Epithelial cell of proximal tubule (primary cell): Measurements from ENCODE around the gene CLEC14A. TPM values are rescaled to one million over a fixed set of nuclear protein-coding genes. Genes with fewer than 3 reads are reported as not detected.

Experiments used
- DNase-seq: peaks from one replicate; pipeline ENCODE4 v3.0.0-alpha.2; 2011; ENCODE audit warnings: low read depth
- H3K4me3 ChIP-seq: 2 replicates; pipeline ENCODE4 v1.5.1; 2011; ENCODE audit warnings: low read depth, mild to moderate bottlenecking, low read length
- total RNA-seq: library from RNA; depleted of rRNA; stranded (reverse); fragments of >200 nt; gene quantifications from 2 replicates; pipeline ENCODE4 v1.2.3, GENCODE V29; 2015
- TF ChIP-seq, protein P1 (sequence below): conservative IDR thresholded peaks from 2 replicates; pipeline ENCODE4 v1.5.1; 2012; ENCODE audit warnings: low read depth, mild to moderate bottlenecking, low read length

The CLEC14A gene
- total RNA-seq, 1 donor from 2014 or later = not detected

DNA sequence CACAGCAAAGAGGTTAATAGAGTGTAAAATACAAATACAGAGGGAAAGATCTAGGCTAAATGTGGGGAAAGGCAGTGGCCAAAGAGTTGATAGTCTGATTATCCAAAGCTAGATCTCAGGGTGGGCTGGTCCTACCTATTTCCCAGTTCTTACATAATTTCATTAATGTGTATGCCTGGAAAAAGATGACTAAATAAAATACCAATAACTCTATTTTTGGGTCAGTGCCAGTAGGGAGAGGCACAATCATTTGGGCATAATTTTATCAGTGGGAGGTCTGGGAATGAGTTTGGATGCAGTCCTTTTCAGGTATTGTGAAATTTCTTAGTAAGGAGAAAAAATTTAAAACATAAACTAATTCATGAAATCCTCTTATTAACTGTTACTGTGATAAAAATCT, 30.6 kb upstream of the CLEC14A start:
- no peak for DNase-seq
- TF ChIP-seq, protein P1, sequence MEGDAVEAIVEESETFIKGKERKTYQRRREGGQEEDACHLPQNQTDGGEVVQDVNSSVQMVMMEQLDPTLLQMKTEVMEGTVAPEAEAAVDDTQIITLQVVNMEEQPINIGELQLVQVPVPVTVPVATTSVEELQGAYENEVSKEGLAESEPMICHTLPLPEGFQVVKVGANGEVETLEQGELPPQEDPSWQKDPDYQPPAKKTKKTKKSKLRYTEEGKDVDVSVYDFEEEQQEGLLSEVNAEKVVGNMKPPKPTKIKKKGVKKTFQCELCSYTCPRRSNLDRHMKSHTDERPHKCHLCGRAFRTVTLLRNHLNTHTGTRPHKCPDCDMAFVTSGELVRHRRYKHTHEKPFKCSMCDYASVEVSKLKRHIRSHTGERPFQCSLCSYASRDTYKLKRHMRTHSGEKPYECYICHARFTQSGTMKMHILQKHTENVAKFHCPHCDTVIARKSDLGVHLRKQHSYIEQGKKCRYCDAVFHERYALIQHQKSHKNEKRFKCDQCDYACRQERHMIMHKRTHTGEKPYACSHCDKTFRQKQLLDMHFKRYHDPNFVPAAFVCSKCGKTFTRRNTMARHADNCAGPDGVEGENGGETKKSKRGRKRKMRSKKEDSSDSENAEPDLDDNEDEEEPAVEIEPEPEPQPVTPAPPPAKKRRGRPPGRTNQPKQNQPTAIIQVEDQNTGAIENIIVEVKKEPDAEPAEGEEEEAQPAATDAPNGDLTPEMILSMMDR = no peak
- no peak overlapping the region for H3K4me3 ChIP-seq

DNA sequence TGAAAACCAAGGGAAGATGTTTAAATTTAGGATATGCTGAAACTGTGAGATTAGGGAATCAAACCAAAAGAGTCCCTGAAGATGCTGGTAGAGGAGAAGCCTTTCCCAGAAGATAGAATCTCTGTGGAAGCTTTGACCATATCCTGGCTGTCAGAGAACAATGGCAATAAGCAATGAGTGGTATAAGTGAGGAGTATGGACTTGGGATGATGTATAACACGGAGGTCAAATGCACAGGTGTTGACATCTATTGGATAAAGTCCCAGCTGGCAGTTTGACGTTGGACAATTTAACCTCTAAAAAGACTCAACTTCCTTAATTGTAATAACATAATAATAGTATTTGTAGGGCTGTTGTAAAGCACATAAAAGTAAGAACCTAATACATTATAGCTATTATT, 30.1 kb upstream of the CLEC14A start:
- TF ChIP-seq, protein P1 = no peak
- DNase-seq = no peak
- H3K4me3 ChIP-seq = no peak overlapping the region

DNA sequence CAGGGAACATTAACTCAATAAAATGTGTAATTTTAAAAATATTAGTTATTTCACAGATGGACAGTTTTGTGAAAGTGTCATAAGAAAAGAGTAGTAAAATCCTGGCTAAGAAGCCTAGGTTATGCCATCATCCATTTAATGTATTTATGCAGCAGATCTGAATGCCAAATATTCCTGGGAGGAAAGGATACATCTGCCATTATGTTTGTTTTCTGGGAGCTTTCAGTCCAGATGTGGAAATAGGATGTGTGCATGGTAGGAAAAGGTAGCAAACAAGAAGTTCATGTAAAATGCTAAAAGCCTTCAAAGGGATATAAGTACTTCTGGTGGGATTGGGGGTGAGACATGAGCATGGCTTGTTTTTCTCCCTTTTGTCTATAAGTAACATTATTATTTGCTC, 27.0 kb upstream of the CLEC14A start:
- TF ChIP-seq, protein P1 = no peak
- H3K4me3 ChIP-seq = no peak overlapping the region
- DNase-seq = no peak

DNA sequence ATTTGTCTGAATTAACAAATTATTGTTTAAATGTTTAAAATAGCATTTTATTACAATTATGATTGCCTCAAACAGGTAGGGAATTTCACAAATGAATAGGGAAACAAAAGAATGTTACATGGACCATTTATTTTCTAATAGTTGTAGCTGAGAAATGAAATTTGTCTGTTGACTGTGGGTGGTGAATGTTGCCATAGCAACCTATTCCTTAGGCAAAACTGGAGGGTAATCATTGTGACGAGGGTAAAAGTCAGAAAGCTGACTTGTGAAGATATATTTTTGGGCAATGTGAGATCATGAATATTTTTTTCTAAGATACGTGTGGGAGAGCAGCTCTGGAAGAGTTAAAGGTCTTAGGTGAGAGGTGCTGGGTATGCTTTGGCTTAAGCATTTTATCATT, 24.2 kb upstream of the CLEC14A start:
- H3K4me3 ChIP-seq = no peak overlapping the region
- DNase-seq = no peak
- TF ChIP-seq, protein P1 = no peak

- TF ChIP-seq, protein P1 = no peak
- H3K4me3 ChIP-seq = no peak overlapping the region
- no peak for DNase-seq
These were observed 23.7 kb upstream of the CLEC14A start for GRCh38 chr14:38279572-38279971.

GRCh38 chr14:38278035-38278434, 22.1 kb upstream of the CLEC14A start:
- TF ChIP-seq, protein P1 = no peak
- no peak overlapping the region for H3K4me3 ChIP-seq
- no peak for DNase-seq

DNA sequence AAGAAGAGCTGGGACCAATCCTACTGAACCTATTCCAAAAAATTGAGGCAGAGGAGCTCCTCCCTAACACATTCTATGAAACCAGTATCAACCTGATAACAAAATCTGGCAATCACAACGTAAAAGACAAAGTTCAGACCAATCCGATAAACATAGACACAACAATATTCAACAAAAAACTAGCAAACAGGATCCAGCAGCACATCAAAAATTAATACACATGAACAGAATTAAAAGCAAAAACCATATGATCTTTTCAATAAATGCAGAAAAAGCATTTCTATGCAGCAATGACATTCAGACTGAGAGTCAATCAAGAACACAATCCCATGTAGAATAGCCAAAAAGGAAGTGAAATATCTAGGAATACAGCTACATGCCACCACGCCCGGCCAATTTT, 7.0 kb upstream of the CLEC14A start:
- TF ChIP-seq, protein P1 = no peak
- DNase-seq = no peak
- no peak overlapping the region for H3K4me3 ChIP-seq
